ENCODE measurements around the gene PALLD.

DNA sequence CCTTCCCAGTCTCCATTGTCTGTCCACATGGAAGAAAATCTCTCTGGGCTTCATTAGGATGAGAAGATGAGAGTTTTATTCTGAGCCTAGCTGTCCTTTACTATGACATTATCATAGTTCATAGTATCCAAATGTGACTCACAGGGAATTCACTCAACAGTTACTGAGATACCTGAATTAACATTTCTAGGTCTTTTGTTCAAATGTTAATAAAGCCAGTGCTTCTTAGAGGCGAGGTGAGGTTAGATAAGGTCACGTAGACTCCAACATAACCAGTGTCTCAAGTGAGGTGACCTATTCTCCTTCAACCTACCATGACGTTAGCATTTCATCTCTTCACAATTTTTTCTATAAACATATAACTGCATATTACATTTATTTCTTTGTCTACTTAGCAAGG is 67.2 kb downstream of the PALLD start:
- TF ChIP-seq, protein P1, sequence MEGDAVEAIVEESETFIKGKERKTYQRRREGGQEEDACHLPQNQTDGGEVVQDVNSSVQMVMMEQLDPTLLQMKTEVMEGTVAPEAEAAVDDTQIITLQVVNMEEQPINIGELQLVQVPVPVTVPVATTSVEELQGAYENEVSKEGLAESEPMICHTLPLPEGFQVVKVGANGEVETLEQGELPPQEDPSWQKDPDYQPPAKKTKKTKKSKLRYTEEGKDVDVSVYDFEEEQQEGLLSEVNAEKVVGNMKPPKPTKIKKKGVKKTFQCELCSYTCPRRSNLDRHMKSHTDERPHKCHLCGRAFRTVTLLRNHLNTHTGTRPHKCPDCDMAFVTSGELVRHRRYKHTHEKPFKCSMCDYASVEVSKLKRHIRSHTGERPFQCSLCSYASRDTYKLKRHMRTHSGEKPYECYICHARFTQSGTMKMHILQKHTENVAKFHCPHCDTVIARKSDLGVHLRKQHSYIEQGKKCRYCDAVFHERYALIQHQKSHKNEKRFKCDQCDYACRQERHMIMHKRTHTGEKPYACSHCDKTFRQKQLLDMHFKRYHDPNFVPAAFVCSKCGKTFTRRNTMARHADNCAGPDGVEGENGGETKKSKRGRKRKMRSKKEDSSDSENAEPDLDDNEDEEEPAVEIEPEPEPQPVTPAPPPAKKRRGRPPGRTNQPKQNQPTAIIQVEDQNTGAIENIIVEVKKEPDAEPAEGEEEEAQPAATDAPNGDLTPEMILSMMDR (CRISPR knock-in tag; IDR thresholded peaks at IDR 0.05), result no peak
- TF ChIP-seq FOXM1 (CRISPR knock-in tag; IDR thresholded peaks at IDR 0.05), result no peak
